ACC112 (cell line): ENCODE data around the gene SREBF2.

Source experiments
- H2AFZ ChIP-seq: fragments of 200-600 bp; sonication (generic); one replicate; pipeline ENCODE4 v1.6.0; 2017; ENCODE audit warnings: antibody characterized with exemption, low read length; ENCODE audit not compliant: unreplicated experiment
- H3K27ac ChIP-seq: fragments of 200-600 bp; sonication (generic); 2 replicates; pipeline ENCODE4 v1.5.1; 2014; ENCODE audit warnings: low read depth, mild to moderate bottlenecking, antibody characterized with exemption, low read length, moderate library complexity
- H3K27me3 ChIP-seq: fragments of 200-600 bp; sonication (generic); 2 replicates; pipeline ENCODE4 v1.6.1; 2014; ENCODE audit warnings: mild to moderate bottlenecking, antibody characterized with exemption, low read length, moderate library complexity, mixed read lengths; ENCODE audit not compliant: insufficient read depth
- H3K36me3 ChIP-seq: fragments of 200-600 bp; sonication (generic); 2 replicates; pipeline ENCODE4 v1.6.1; 2016; ENCODE audit warnings: mild to moderate bottlenecking, antibody characterized with exemption, low read length, moderate library complexity, mixed read lengths; ENCODE audit not compliant: insufficient read depth
- H3K4me1 ChIP-seq: fragments of 200-600 bp; sonication (generic); one replicate; pipeline ENCODE4 v1.6.1; 2016; ENCODE audit warnings: low read length, mixed read lengths; ENCODE audit not compliant: insufficient read depth, unreplicated experiment, control insufficient read depth
- H3K4me3 ChIP-seq: fragments of 200-600 bp; sonication (generic); 2 replicates; pipeline ENCODE4 v1.5.1; 2014; ENCODE audit warnings: mild to moderate bottlenecking, low read depth, low read length
- H3K79me2 ChIP-seq: fragments of 200-600 bp; sonication (generic); one replicate; pipeline ENCODE4 v1.6.0; 2016; ENCODE audit warnings: low read length; ENCODE audit not compliant: control insufficient read depth, unreplicated experiment, insufficient read depth

SREBF2 gene

GRCh38 chr22:41883400-41883799 lies 50.5 kb downstream of the SREBF2 start:
- no peak overlapping the region for H2AFZ ChIP-seq
- H3K4me1 ChIP-seq = no peaks in the 10 kb centered on the region
- H3K79me2 ChIP-seq = no peaks in the 10 kb centered on the region
- no peaks in the 10 kb centered on the region for H3K27me3 ChIP-seq
- H3K36me3 ChIP-seq = no peaks in the 10 kb centered on the region
- H3K4me3 ChIP-seq = no peak overlapping the region
- H3K27ac ChIP-seq = no peak overlapping the region

GRCh38 chr22:41885116-41885515 lies 52.2 kb downstream of the SREBF2 start:
- Histone ChIP-seq H2AFZ (no peak overlapping the region), H3K79me2 (no peaks in the 10 kb centered on the region), H3K36me3 (no peaks in the 10 kb centered on the region), H3K4me1 (no peaks in the 10 kb centered on the region), H3K27me3 (no peaks in the 10 kb centered on the region), H3K4me3 (no peak overlapping the region), H3K27ac (no peak overlapping the region)

GRCh38 chr22:41885516-41885915 lies 52.6 kb downstream of the SREBF2 start:
- H3K79me2 ChIP-seq = no peaks in the 10 kb centered on the region
- H2AFZ ChIP-seq = no peak overlapping the region
- H3K4me3 ChIP-seq = no peak overlapping the region
- H3K4me1 ChIP-seq = no peaks in the 10 kb centered on the region
- no peak overlapping the region for H3K27ac ChIP-seq
- no peaks in the 10 kb centered on the region for H3K27me3 ChIP-seq
- no peaks in the 10 kb centered on the region for H3K36me3 ChIP-seq

DNA sequence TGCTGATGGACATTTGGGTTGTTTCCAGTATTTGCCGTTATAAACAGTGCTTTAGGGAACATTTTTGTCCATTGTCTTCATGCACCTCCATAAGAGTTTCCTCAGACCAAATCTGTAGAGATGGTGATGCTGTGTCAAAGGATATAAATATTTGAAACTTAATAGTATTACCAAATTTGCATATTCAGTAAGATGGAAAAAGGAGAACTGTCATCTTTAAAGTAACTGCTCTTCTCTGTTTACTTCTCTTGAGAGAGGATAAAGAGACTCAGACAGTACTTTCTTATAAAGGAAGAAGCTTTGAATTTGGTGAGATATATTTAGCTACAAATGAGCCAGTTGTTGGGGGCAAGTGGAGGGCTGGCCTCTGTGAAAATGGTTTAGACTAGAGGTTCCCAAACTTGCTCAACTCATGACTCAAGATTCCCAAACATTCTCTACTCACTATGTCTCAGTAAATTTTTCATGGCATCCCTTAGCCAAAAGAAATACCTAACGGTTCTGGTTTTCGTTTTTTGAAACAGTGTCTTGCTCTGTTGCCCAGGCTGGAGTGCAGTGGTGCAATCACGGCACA lies 55.8 kb downstream of the SREBF2 start:
- Histone ChIP-seq H2AFZ (no peak overlapping the region), H3K36me3 (no peaks in the 10 kb centered on the region), H3K79me2 (no peaks in the 10 kb centered on the region), H3K4me3 (no peak overlapping the region), H3K27ac (no peak overlapping the region), H3K27me3 (no peaks in the 10 kb centered on the region), H3K4me1 (no peaks in the 10 kb centered on the region)

DNA sequence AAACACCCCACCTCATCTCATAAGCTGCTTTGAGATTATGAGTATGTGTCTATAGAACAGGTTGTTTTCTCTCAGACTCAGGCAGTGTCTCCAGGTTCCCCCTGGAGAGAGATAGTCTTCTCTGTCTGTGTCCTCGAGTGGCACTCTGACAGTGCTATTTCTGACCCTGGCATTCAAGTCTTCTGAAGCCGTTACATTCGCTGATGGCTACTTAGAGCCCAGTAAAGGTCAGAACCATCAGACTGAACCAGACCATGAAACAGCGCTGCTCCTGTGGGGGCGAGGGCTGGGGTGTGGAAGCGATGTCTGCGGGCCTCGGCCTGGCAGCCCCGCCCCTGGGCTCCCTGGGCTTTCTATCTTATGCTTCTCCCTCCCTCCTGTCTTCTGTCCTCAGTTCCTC lies 58.5 kb downstream of the SREBF2 start:
- Histone ChIP-seq H3K79me2 (no peaks in the 10 kb centered on the region), H3K27me3 (no peaks in the 10 kb centered on the region), H3K36me3 (no peaks in the 10 kb centered on the region)

GRCh38 chr22:41892721-41893120 lies 59.8 kb downstream of the SREBF2 start:
- Histone ChIP-seq H3K79me2 (no peaks in the 10 kb centered on the region), H3K4me1 (no peaks in the 10 kb centered on the region), H3K4me3 (no peak overlapping the region), H2AFZ (no peak overlapping the region), H3K27me3 (no peaks in the 10 kb centered on the region), H3K27ac (no peak overlapping the region), H3K36me3 (no peaks in the 10 kb centered on the region)

More for the DNA sequence above, 58.5 kb downstream of the SREBF2 start:
- Histone ChIP-seq H3K4me3 (no peak overlapping the region), H3K4me1 (no peaks in the 10 kb centered on the region), H2AFZ (no peak overlapping the region), H3K27ac (no peak overlapping the region)

- Histone ChIP-seq H2AFZ (no peak overlapping the region), H3K36me3 (no peaks in the 10 kb centered on the region), H3K4me3 (no peak overlapping the region), H3K27me3 (no peaks in the 10 kb centered on the region), H3K4me1 (no peaks in the 10 kb centered on the region), H3K79me2 (no peaks in the 10 kb centered on the region), H3K27ac (no peak overlapping the region)
These were observed 60.9 kb downstream of the SREBF2 start for GRCh38 chr22:41893591-41894375.

- H2AFZ ChIP-seq = no peak overlapping the region
- no peak overlapping the region for H3K27ac ChIP-seq
- H3K27me3 ChIP-seq = no peaks in the 10 kb centered on the region
- H3K4me3 ChIP-seq = no peak overlapping the region
- H3K79me2 ChIP-seq = no peaks in the 10 kb centered on the region
- no peaks in the 10 kb centered on the region for H3K36me3 ChIP-seq
- H3K4me1 ChIP-seq = no peaks in the 10 kb centered on the region
These were observed 65.7 kb downstream of the SREBF2 start for GRCh38 chr22:41898645-41899044.

- Histone ChIP-seq H3K27ac (no peak overlapping the region), H3K36me3 (no peaks in the 10 kb centered on the region), H3K4me1 (no peaks in the 10 kb centered on the region), H3K79me2 (no peaks in the 10 kb centered on the region), H2AFZ (no peak overlapping the region), H3K27me3 (no peaks in the 10 kb centered on the region), H3K4me3 (no peak overlapping the region)
These were observed 66.2 kb downstream of the SREBF2 start for GRCh38 chr22:41899110-41899509.

DNA sequence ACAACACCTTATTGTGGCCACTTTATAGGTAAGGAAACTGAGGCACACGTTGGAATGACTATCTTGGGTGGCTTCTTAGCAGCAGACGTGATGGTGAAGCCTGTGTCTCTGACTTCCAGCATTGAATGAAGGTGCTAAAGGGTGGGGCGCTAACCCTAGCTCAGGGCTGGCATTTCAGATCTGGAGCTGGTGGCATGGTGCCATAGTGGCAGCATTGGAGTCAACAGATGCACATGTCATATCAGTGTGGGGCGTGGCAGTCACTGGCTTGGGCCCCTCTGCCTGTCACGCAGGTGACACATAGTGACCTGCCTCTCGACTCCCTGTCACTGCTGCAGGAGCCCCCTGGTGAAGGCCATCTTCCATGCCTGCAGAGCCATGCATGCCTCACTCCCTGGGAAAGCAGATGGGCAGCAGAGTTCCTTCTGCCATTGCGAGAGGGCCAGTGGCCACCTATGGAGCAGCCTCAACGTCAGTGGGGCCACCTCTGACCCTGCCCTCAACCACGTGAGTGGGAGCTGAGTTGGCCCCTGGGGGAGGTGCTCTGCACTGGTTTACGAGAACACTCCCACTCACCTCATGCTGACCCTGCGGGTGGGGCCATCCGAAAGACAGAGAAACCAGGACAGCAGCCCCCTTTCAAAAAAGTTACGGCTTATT lies 67.2 kb downstream of the SREBF2 start:
- no peaks in the 10 kb centered on the region for H3K79me2 ChIP-seq
- no peaks in the 10 kb centered on the region for H3K4me1 ChIP-seq
- no peak overlapping the region for H3K27ac ChIP-seq
- H2AFZ ChIP-seq = no peak overlapping the region
- H3K27me3 ChIP-seq = no peaks in the 10 kb centered on the region
- H3K36me3 ChIP-seq = no peaks in the 10 kb centered on the region
- no peak overlapping the region for H3K4me3 ChIP-seq
